NB4 (cell line): ENCODE results near the gene OR8S1.

Experiments
- TF ChIP-seq, protein P1 (sequence below): IDR thresholded peaks from 2 replicates; pipeline ENCODE4 v1.6.1; 2011; ENCODE audit warnings: low read depth, low read length
- TF ChIP-seq, protein P2 (sequence below): IDR thresholded peaks from one replicate; pipeline ENCODE4 v1.5.1; 2012; ENCODE audit warnings: low read depth, low read length

DNA sequence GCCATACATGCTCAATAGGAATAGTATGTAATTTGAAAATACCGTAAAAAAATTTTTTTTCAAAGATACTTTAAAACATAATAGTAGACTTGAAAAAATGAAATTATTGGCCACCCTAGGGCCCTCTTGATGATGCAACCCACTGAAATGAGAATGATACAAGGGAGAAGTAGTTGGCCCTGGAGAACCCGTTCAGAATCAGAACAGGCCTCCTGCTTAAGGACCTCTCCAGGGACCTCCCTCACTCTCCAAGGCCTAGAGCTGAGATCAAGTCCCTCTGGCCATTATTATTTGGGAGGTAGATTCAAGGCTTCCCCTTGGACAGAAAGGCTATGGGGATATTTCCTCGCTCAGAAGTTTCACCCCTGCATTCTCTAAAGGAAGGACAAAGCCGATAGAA is 32.5 kb downstream of the OR8S1 start:
- TF ChIP-seq, protein P1, sequence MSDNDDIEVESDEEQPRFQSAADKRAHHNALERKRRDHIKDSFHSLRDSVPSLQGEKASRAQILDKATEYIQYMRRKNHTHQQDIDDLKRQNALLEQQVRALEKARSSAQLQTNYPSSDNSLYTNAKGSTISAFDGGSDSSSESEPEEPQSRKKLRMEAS, result no peak
- TF ChIP-seq, protein P2, sequence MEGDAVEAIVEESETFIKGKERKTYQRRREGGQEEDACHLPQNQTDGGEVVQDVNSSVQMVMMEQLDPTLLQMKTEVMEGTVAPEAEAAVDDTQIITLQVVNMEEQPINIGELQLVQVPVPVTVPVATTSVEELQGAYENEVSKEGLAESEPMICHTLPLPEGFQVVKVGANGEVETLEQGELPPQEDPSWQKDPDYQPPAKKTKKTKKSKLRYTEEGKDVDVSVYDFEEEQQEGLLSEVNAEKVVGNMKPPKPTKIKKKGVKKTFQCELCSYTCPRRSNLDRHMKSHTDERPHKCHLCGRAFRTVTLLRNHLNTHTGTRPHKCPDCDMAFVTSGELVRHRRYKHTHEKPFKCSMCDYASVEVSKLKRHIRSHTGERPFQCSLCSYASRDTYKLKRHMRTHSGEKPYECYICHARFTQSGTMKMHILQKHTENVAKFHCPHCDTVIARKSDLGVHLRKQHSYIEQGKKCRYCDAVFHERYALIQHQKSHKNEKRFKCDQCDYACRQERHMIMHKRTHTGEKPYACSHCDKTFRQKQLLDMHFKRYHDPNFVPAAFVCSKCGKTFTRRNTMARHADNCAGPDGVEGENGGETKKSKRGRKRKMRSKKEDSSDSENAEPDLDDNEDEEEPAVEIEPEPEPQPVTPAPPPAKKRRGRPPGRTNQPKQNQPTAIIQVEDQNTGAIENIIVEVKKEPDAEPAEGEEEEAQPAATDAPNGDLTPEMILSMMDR, result no peak
